ENCODE results near the gene ABCA1.

DNA sequence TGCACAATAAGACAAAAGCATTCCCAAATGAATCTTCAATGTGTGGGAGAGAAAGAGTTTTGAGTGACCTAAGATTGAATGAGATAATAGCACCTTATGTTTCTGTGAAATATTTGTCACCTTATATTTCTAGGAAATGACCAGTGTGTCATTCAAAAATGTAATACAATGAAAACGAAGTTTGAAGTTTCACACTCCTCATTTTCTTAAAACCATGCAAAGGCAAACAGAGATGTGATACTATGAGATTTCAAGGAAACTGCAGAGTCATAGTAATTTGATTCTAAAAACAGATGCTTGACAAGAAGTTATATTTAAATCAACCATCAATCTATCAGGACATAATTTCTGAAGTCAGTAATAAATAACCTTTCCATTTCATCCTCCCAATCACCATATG, 13.6 kb upstream of the ABCA1 start:
- TF ChIP-seq POLR2A (IDR thresholded peaks at IDR 0.05; ENCODE audit: low read depth, low read length) (no peak), TCF12 (IDR thresholded peaks at IDR 0.05; ENCODE audit: low read depth, low read length) (no peak), EP300 (IDR thresholded peaks at IDR 0.05; ENCODE audit: borderline replicate concordance in 1 of 2, control insufficient read depth in 1 of 2, low read depth in 2 of 2, low read length in 2 of 2) (no peak), FOS (IDR thresholded peaks at IDR 0.05; ENCODE audit: borderline replicate concordance, extremely low read depth, insufficient read length) (no peak), POLR2AphosphoS5 (IDR thresholded peaks at IDR 0.05; ENCODE audit: low read length) (no peak), ETV6 (conservative IDR thresholded peaks at IDR 0.05 in 1 of 2, IDR thresholded peaks at IDR 0.05 in 1 of 2; ENCODE audit: borderline replicate concordance in 1 of 2, low read depth in 1 of 2) (no peak)
- TF ChIP-seq, protein P1, sequence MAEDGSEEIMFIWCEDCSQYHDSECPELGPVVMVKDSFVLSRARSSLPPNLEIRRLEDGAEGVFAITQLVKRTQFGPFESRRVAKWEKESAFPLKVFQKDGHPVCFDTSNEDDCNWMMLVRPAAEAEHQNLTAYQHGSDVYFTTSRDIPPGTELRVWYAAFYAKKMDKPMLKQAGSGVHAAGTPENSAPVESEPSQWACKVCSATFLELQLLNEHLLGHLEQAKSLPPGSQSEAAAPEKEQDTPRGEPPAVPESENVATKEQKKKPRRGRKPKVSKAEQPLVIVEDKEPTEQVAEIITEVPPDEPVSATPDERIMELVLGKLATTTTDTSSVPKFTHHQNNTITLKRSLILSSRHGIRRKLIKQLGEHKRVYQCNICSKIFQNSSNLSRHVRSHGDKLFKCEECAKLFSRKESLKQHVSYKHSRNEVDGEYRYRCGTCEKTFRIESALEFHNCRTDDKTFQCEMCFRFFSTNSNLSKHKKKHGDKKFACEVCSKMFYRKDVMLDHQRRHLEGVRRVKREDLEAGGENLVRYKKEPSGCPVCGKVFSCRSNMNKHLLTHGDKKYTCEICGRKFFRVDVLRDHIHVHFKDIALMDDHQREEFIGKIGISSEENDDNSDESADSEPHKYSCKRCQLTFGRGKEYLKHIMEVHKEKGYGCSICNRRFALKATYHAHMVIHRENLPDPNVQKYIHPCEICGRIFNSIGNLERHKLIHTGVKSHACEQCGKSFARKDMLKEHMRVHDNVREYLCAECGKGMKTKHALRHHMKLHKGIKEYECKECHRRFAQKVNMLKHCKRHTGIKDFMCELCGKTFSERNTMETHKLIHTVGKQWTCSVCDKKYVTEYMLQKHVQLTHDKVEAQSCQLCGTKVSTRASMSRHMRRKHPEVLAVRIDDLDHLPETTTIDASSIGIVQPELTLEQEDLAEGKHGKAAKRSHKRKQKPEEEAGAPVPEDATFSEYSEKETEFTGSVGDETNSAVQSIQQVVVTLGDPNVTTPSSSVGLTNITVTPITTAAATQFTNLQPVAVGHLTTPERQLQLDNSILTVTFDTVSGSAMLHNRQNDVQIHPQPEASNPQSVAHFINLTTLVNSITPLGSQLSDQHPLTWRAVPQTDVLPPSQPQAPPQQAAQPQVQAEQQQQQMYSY (CRISPR knock-in tag; IDR thresholded peaks at IDR 0.05): no peak
- TF ChIP-seq, protein P2, sequence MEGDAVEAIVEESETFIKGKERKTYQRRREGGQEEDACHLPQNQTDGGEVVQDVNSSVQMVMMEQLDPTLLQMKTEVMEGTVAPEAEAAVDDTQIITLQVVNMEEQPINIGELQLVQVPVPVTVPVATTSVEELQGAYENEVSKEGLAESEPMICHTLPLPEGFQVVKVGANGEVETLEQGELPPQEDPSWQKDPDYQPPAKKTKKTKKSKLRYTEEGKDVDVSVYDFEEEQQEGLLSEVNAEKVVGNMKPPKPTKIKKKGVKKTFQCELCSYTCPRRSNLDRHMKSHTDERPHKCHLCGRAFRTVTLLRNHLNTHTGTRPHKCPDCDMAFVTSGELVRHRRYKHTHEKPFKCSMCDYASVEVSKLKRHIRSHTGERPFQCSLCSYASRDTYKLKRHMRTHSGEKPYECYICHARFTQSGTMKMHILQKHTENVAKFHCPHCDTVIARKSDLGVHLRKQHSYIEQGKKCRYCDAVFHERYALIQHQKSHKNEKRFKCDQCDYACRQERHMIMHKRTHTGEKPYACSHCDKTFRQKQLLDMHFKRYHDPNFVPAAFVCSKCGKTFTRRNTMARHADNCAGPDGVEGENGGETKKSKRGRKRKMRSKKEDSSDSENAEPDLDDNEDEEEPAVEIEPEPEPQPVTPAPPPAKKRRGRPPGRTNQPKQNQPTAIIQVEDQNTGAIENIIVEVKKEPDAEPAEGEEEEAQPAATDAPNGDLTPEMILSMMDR (IDR thresholded peaks at IDR 0.05 in 2 of 3, conservative IDR thresholded peaks at IDR 0.05 in 1 of 3; ENCODE audit: control insufficient read depth in 2 of 3, extremely low read depth in 1 of 3, insufficient read depth in 1 of 3, low read depth in 3 of 3, low read length in 3 of 3): no peak
